Neural progenitor cell (in vitro differentiated cells): ENCODE results near the gene LRRC49. TPM values are rescaled to one million over a fixed set of nuclear protein-coding genes. Genes with fewer than 3 reads are reported as not detected.

Experiments used
- DNase-seq: peaks from one replicate; pipeline ENCODE4 v3.0.0-alpha.2; 2016; ENCODE audit warnings: low spot score
- H2AFZ ChIP-seq: fragments of 200-600 bp; sonication (generic); replicated peaks from 2 replicates; pipeline ENCODE4 v1.6.1; 2016; ENCODE audit warnings: antibody characterized with exemption
- H3F3A ChIP-seq: fragments of 200-600 bp; sonication (generic); 2 replicates; pipeline ENCODE4 v1.6.1; 2016; ENCODE audit warnings: antibody characterized with exemption, low read depth
- H3K27ac ChIP-seq: fragments of 200-600 bp; sonication (generic); 2 replicates; pipeline ENCODE4 v1.5.1; 2016; ENCODE audit warnings: mild to moderate bottlenecking
- H3K27me3 ChIP-seq: fragments of 200-600 bp; sonication (generic); 2 replicates; pipeline ENCODE4 v1.6.1; 2016; ENCODE audit warnings: mild to moderate bottlenecking, moderate library complexity
- H3K36me3 ChIP-seq: fragments of 200-600 bp; sonication (generic); 2 replicates; pipeline ENCODE4 v1.5.1; 2016
- H3K4me1 ChIP-seq: fragments of 200-600 bp; sonication (generic); 2 replicates; pipeline ENCODE4 v1.6.1; 2016; ENCODE audit warnings: mixed run types
- H3K4me2 ChIP-seq: fragments of 200-600 bp; sonication (generic); 2 replicates; pipeline ENCODE4 v1.6.1; 2016
- H3K4me3 ChIP-seq: fragments of 200-600 bp; sonication (generic); 2 replicates; pipeline ENCODE4 v1.5.1; 2016
- H3K79me2 ChIP-seq: fragments of 200-600 bp; sonication (generic); 2 replicates; pipeline ENCODE4 v1.6.1; 2016; ENCODE audit warnings: low read depth
- H3K9ac ChIP-seq: fragments of 200-600 bp; sonication (generic); 2 replicates; pipeline ENCODE4 v1.6.1; 2016
- H3K9me3 ChIP-seq: fragments of 200-600 bp; sonication (generic); 2 replicates; pipeline ENCODE4 v1.5.1; 2016; ENCODE audit warnings: low read depth
- H4K20me1 ChIP-seq: fragments of 200-600 bp; sonication (generic); 2 replicates; pipeline ENCODE4 v1.6.1; 2016; ENCODE audit warnings: low read depth
- H3K27ac Mint-ChIP-seq: 3 replicates; pipeline ENCODE4 v1.8.0; 2021; ENCODE audit warnings: mixed read lengths
- H3K27me3 Mint-ChIP-seq: 2 replicates; pipeline ENCODE4 v1.8.0; 2022; ENCODE audit warnings: low read depth, mild to moderate bottlenecking, inconsistent platforms, moderate library complexity, mixed read lengths; ENCODE audit not compliant: insufficient read depth
- H3K36me3 Mint-ChIP-seq: 3 replicates; pipeline ENCODE4 v1.8.0; 2021; ENCODE audit warnings: mixed read lengths
- H3K4me1 Mint-ChIP-seq: 3 replicates; pipeline ENCODE4 v1.8.0; 2021; ENCODE audit warnings: mixed read lengths
- H3K4me3 Mint-ChIP-seq: 3 replicates; pipeline ENCODE4 v1.8.0; 2021; ENCODE audit warnings: mild to moderate bottlenecking, moderate library complexity, mixed read lengths
- H3K9me3 Mint-ChIP-seq: 3 replicates; pipeline ENCODE4 v1.8.0; 2020; ENCODE audit warnings: mixed read lengths
- CTCF ChIP-seq: fragments of 200-600 bp; sonication (generic); IDR thresholded peaks from 2 replicates; pipeline ENCODE4 v1.5.1; 2017; ENCODE audit warnings: antibody characterized with exemption, mild to moderate bottlenecking
- EZH2 ChIP-seq: fragments of 200-600 bp; sonication (generic); IDR thresholded peaks from 2 replicates; pipeline ENCODE4 v1.6.1; 2017; ENCODE audit warnings: antibody characterized with exemption, mild to moderate bottlenecking, moderate library complexity
- EZH2phosphoT487 ChIP-seq: fragments of 200-600 bp; sonication (generic); IDR thresholded peaks from 2 replicates; pipeline ENCODE4 v1.6.1; 2017; ENCODE audit warnings: antibody characterized with exemption
- total RNA-seq: library from RNA; depleted of rRNA; stranded (reverse); fragments of >200 nt; gene quantifications from 2 replicates; pipeline ENCODE4 v1.2.3, GENCODE V29; 2015; ENCODE audit warnings: low replicate concordance

Gene LRRC49
- total RNA-seq, 1 donor from 2014 or later: 62.4 TPM

GRCh38 chr15:71098920-71099319 is 206.3 kb downstream of the LRRC49 start:
- H3K79me2 ChIP-seq: no peaks in the 10 kb centered on the region
- H3K9me3 ChIP-seq: no peaks in the 10 kb centered on the region
- no peak overlapping the region for H3K4me2 ChIP-seq
- H2AFZ ChIP-seq: no peak overlapping the region
- no peaks in the 10 kb centered on the region for H3K9me3 Mint-ChIP-seq
- no peaks in the 10 kb centered on the region for H3K36me3 Mint-ChIP-seq
- H4K20me1 ChIP-seq: no peaks in the 10 kb centered on the region
- H3K9ac ChIP-seq: no peak overlapping the region
- no peaks in the 10 kb centered on the region for H3F3A ChIP-seq
- H3K36me3 ChIP-seq: no peaks in the 10 kb centered on the region
- no peak overlapping the region for H3K27ac ChIP-seq
- no peak overlapping the region for H3K27ac Mint-ChIP-seq
- H3K4me3 ChIP-seq: no peak overlapping the region
- no peaks in the 10 kb centered on the region for H3K27me3 ChIP-seq
- no peak for DNase-seq
- no peak overlapping the region for H3K4me3 Mint-ChIP-seq
- H3K27me3 Mint-ChIP-seq: no peaks in the 10 kb centered on the region
- TF ChIP-seq EZH2phosphoT487 (no peak), CTCF (no peak), EZH2 (no peak)
- no peaks in the 10 kb centered on the region for H3K4me1 ChIP-seq
- H3K4me1 Mint-ChIP-seq: no peaks in the 10 kb centered on the region

Other genes with a start within 250 kb of the LRRC49 start
- 33.0 and 70.0 TPM in 2 replicates for gene UACA, start 129.3 kb upstream of the LRRC49 start, total RNA-seq
- gene LARP6, start 38.7 kb upstream of the LRRC49 start, total RNA-seq: 18.6 and 19.3 TPM in 2 replicates
- 8.0 and 8.6 TPM in 2 replicates for gene THAP10, start 393 bp upstream of the LRRC49 start, total RNA-seq
- gene THSD4, start 222.6 kb downstream of the LRRC49 start, total RNA-seq: 2.0 and 2.4 TPM in 2 replicates